Right hindlimb (tissue), 1 donor: Measurements from ENCODE around the gene SMC1A.
"Not testable (repeated sequence)": the region's sequence is repeated elsewhere in the genome, so short reads cannot be mapped to it uniquely, and the experiment has no call there.

Source experiments
- DNase-seq: peaks from one replicate; pipeline ENCODE4 v3.0.0-alpha.2; 2018

Gene SMC1A

DNA sequence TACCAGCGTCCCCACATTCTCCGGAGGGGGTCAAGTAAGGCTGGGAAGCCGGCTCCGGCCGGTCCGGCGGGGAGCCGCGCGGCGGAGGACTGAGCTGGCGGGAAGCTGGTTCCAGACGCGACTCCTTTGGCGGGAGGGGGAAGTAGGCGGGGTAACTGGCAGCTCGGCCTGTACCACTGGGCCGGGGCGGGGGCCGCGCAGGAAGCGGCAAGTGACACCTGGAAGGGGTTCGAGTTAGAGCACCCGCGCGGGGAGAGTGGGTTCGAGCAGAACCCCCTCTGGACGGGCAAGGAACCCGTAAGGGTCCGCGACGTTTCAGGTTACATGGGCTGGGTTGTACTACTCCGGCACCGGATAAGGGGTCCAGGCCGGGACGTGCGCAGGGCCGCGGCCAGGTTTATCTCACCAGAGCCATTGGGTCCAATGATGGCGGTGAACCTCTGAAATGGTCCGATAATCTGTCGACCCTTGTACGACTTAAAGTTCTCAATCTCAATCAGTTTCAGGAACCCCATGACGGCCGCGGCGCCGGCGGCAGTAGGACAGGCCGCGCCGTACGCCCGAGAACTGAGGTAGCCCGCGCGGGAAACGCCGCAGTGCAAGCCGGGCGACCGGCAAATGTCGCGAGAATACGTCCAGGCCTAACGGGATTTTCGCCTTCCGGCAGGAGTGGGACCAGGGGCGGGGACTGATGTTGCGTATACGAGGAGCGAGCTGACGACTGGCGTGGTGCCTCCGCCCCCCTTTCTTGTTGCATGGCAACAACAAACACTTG lies at the start of gene SMC1A:
SMC1A (minus strand) TSS at position 569 of the 775 bp plus-strand sequence; CDS start at position 515, 54 bp downstream.
- peak; percentile 98 for DNase-seq

DNA sequence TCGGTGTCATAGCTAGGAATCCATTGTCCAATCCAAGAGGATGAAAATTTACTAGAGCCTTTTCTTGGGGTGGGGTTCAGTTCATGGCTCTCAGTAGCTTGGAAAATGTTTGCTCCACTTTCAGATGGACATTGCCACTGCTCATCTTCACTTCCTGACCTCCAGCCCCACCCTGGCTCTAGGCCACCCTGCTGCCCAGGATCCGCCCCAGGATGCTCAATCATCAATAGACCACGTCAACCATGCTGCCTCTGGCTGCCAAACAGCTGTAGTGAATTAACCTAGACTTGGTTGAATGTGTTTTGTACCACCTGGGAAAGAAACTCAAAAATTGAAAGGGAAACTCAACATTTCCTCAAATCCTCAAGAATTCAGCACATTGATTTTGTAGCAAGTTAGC lies 48.9 kb upstream of the SMC1A start:
- DNase-seq = no peak

DNA sequence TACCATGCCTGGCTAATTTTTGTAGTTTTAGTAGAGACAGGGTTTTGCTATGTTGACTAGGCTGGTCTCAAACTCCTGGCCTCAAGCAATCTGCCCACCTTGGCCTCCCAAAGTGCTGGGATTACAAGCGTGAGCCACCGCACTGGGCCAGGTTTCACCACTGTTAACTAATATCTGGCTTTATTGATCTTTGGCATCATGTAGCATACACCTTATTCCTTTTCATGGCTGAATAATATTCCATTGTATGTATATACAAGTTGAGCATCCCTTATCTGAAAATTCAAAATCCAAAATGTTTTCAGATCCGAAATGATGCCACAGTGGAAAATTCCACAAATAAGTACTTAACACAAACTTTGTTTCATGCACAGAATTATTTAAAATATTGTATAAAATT lies 46.2 kb upstream of the SMC1A start:
- DNase-seq = not testable (repeated sequence)

DNA sequence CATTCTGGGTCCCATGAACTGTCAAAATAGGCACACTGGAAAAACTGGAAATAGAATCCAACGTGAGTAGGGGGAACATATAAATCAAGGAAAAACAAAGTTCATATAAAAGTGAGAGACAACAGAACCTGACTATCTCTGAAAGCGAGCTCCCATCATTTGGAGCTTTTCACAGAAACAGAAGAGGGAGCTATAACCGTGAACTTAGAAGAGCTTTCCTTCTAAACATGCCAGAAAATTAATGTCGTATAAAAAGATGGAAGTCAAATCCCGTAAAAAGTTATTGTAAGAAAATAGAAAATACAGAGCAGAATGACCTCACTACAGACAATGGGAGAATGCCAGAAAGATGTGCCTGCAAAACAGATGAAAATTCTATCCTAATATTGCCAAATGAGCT lies 35.6 kb upstream of the SMC1A start:
- no peak for DNase-seq

DNA sequence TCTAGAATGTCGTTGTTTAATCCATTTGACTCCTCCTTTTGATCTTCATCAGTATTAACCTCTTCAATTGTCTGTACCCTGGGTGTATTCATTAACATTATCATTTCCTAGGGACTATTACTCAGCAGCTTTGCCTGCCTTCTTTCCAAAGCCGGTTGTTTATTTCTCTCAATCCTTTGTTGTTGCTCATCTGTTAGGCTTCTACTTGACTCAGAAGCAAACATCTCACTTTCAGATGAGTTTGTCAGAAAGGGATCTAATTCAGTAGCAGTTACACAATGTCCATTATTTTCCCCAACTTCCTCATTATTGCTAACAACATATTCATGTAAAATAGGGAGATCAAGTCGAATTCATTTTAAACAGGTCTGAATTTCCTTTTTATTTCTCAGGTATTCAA lies 33.8 kb upstream of the SMC1A start:
- DNase-seq = no peak

DNA sequence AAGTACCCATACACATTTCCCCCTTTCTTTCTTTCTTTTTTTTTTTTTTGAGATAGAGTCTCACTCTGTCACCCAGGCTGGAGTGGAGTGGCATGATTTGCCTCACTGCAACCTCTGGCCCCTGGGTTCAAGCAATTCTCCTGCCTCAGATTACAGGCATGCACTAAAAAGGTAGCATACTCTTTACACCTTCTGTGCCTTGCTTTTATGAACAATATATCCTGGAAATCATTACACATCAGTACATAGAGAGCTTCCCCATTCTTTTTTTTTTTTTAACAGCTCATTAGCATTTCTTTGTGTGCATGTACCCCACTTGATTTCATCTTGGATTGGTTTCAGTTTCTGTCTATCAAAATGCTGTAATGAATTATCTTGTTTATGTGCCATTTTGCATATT lies 30.4 kb upstream of the SMC1A start:
- no peak for DNase-seq

DNA sequence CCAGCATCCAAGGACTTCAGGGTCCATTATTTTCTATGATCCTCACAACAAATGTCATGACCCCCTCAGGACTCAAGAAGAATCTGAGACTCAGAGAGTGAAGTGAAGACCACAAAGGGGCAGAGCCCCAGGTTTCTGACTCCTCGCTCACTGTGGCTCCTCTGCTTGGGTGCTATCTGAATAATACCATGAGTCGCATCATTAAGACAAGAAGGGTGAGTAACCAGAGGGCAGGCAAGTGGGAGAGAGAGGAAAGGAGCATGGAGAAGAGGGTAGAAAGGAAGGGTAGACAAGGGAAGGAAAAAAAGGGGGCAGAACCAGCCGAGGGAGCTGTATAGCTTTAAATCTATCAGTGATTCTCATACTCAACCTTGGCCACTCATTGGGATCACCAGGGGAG lies 27.2 kb upstream of the SMC1A start:
- DNase-seq = no peak

DNA sequence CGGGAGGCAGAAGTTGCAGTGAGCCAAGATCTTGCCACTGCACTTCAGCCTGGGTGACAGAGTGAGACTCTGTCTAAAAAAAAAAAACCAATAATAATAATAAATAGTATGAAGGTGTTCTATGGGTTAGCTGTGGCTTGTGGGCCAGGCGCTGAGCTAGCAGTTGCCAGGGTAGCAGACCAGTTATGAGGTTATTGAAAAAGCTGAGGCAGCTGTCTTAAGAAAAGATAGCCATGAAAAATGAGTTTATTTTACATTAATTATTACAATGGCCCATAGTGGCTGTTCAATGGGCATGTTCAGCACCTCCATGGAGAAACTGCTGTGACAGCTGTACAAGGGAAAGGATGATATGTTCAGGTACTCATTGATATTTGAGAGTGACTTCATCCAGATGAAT lies 25.0 kb upstream of the SMC1A start:
- no peak for DNase-seq

DNA sequence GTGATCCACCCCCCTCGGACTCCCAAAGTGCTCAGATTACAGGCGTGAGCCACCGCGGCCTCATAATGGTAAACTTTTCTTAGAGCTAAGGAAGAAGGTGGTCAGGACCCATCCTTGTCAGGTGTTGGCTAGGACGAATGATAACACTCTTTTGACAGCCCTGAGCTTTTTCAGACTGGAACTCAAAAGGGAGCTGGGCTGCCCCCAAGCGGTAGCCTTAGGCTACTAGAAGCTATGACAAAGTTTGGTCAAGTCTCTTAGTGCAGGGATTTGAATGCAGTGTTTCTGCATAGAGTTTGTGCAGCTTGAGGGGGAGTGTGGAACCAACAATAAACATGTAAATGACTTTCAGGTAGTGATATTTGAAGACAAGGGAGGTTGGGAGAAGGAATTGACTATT lies 23.5 kb upstream of the SMC1A start:
- no peak for DNase-seq

DNA sequence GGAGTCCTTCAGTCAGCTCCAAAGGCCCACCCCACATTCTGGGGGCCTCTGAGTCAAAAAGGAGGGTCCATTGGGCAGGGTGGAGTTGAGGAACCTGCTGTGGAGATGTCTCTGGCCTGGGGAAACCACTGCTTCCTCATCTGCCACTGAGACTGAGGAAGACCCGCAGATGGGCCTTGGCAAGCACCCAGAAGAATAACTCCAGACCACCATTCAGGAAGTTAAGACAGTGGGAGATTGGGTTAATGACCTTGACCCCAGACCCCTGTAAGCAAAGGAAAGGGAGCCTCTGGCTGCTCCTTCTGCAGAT lies 19.8 kb upstream of the SMC1A start:
- no peak for DNase-seq

DNA sequence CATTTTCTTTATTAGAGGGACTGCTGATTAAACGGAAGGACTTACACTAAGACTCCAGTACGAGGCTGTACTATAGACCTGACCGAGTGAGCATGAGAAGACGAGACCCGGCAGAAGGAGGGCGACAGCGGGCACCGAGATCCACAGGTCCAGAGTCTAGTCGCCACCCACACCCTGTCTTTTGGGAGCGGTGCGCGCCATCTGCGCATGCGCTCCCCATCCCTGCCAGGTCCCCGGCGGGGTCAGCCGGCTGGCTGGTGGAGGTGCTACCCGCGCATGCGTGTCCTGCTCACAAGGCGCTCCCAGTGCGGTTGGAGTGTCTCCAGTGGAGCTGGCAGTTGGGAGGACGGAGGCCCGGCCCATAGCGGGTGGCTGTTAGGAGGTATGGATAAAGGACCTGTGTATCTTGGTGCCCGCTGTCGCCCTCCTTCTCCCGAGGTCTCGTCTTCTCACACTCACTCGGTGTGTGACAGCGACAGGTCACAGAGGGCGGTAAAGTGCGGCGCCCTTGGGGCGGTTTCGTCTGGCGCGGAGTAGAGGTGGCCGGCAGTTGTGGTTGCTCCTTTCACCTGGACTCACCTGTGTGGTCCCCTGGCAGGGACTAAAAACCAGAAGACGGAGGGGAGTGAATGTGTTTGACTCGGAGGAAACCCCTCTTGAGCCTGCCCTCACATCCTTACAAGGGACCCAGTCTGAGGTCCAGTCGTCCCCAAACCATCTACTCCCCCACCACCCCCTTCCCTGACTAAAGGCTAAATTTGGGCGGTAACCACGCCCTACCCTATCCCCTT lies 19.3 kb upstream of the SMC1A start:
- peak; percentile 63 for DNase-seq

DNA sequence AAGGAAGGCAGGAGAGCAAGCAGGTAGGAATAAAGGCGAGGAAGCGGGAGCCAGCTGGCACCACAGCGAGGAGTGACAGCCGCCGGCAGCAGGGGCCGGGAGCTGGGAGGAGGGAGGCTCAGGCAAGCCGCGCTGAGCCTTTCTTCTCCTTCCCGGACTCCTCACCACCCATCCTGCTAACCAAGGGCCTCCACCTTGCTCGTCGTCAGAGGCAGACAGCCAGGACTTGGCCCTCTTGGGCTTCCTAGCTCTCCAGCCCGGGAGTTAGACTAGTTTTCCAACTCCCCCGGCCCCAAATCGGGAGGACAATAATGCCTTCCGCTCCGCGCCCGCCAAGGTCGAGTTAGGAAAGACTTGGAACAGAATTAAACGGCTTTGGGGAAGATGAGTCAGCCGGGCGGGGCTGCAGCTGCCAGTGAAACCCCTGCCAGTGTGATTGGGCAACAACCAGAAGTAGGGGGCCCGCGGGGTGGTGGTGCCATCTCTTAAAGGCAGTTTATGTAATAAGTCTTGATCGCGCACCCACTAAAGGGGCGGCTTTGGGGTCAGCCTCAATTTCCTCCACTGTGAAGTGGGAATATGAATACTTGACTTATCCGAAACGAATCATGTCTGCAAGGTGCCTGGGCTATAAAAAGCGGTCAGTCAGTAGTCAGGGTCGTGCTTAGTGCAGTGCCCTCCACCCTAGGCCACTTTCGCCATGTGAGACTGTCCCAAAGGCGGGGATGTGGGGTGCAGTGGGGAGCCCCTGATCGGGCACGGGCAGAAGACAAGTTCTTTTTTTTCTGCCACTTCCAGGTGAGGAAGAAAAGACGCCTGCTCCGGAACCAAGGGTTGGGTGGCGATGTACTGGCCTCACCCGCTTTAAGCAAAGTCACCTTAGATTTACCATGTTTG lies 18.4 kb upstream of the SMC1A start:
- peak; percentile 41 for DNase-seq

DNA sequence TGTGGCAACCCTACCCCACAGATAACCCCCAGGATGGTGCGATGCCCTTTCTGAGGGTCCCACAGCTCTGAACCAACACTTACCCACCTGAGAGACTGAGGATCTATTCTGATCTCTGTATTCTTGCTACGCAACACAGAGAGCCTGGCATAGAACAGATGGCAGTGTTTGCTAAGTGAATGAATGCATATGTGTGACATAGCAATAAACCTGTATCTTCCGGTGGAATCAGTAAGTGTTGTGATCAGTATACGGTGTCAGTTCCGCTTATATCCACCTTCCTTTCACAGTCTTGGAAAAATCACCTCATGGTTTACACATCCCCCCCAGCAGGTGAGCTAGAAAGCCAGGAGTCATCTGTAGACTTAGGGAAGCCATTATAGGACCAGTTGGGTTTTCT lies 17.6 kb upstream of the SMC1A start:
- no peak for DNase-seq

DNA sequence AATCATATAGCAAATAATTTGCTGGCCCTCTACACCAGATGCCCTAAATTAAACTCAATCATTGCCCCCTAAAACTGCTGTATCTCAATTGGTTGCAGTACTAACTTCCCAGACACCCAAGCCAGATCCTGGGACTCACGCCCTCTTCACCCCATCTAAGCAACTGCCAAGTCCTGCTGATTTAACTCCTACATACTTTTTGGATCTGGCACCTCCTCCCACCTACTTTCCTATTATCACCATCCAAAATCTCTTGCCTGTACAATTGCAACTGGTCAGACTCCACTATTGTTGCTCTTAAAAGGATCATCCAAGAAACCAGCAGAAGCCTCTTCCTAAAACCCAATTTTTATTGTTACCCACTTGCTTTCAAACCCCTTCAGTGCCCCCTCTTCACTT lies 16.4 kb upstream of the SMC1A start:
- DNase-seq = no peak

DNA sequence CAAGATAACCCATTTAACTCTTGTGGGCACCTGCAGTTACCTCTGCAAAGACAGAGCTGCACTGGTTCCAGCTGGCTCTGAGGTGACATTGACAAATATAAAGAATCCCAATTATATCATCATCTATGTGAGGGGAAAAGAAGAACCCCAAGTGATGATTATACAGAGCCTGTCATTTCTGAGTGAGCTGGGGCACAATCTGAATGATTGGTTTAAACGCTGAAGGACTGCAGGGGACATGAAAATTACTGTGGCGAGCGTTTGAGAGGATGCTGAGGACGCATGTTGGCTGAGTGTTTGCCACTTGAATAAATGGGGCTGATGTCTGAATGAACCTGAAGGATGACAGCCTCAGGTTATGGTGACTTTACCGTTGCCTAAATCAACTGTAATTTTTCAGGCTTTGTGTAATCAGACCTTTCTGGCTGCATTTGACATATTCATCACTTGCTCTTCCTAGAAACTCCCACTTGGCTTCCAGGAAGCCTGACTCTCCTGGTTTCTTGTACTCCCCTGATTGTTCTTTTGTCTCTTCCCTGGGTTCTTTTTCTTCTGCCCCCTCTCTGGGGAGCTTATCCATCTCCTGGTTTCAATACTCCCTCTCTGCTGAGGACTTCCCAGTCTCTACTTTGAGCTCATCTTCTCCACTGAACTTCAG lies 15.8 kb upstream of the SMC1A start:
- DNase-seq = no peak

DNA sequence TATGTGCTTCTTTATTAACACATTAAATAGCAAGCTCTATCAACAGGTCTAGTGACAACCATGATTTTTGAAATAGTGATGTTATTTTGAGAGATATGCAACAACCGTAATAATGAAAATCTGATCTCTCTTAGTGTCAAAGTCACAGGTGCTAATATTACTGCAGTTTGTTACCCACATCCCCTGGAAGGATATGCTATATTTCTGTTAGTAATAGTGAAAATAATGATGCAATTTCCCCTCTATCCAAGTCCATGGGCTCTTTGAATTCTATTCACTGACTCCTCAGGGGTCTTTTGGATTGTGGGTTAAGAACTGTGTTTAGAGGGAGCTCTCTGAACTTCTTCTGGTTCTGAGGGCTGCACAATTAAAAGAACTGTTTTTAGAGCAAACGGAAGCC lies 14.8 kb upstream of the SMC1A start:
- no peak for DNase-seq

DNA sequence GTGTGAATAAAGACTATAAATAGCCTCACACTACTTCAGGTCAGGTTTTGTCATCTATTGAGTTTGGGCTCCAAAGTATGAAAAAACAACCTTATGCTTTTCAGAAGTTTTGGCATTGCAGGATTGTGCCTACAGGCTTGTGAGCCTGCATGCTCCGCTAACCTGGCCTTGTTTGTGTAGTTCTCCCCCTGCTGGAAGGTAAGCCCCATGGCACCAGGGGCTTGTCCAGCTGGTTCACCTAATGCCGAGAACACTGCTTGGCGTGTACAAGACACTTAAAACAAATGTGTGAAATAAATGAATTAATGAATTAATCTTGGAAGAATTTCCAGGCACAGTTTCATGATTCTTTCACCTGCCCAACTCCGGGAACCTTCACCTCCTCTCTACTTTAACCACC lies 13.5 kb upstream of the SMC1A start:
- DNase-seq = peak; percentile 34

DNA sequence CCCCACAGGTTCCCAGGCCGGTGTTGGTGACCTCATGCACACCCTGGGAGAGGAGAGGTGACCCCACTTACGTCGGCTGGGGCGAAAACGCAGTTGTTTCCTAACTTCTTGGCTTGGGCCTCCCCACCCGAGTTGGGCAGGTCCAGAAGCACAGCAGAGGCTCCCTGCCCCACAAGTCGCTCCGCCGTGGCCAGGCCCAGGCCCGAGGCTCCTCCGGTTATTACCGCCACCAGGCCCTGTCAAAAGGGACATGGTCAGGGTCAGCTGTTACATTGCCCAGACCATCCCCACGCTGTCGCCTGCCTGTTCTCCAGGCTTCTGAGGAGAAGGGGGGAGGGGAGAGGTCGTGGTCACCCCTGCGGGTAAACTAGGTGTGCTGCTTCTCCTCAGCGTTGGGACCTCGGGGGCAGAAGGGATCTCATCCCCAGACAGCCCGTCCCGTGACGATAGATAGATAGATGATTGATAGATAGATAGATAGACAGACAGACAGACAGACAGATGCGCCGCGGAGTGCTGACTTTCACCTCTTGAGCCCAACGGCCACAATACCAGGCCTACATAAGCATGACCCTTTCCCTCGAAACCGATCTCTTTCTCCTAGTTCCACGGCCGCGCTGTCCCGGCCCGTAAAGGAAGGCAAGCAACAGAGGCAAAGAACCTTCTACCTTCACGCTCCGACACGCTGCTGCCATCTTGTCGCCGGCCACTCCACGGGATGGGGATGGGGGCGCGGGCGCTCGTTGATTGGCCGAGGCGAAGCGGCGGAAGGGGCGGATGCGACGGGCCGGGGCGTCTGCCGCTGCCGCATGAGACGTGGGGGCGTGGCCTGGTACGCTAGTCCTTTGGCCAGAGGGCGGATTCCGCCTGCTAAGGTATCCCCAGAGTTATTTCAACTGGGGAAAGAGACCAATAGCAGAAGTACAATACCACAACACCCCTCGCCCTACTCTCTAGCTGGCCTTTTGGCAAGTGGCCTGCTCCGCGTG lies 11.5 kb upstream of the SMC1A start, which contains the start of gene HSD17B10:
HSD17B10 (minus strand) TSS at position 720 of the 989 bp plus-strand sequence; CDS start at position 695, 25 bp downstream.
- DNase-seq = peak; percentile 90

DNA sequence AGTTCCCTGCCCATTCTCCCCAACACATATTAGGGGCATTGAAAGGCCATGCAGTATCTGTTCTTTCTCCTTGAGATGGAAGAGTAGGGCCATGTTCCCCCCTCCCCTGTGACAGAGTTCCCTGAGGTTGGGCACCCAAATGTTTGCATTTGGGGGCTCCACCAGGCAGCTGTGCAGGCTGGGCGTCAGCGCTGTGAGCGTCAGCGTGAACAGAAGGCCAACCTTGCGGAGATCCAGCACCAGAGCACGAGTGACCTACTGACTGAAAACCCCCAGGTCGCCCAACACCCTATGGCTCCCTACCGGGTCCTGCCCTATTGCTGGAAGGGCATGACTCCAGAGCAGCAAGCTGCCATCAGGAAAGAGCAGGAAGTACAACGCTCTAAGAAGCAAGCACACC lies 7.8 kb upstream of the SMC1A start:
- DNase-seq = no peak

DNA sequence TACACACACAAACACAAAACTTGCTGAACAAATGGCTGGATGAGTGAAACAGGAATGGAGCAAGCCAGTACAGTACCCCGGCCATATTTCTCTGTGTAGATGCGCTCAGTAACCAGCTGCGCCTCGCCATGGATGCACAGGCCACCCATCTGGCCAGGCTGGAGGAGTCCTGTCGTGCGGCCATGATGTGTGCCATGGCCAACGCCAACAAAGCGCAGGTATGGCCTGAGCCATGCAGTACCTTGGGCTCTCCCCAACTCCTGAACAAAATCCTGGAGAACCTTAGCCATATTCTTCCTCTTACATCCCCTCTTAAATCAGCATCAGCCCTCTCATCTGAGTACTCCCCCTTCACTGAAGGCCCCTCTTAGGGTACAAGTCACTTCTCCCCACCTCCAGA lies 7.3 kb upstream of the SMC1A start:
- DNase-seq = no peak

DNA sequence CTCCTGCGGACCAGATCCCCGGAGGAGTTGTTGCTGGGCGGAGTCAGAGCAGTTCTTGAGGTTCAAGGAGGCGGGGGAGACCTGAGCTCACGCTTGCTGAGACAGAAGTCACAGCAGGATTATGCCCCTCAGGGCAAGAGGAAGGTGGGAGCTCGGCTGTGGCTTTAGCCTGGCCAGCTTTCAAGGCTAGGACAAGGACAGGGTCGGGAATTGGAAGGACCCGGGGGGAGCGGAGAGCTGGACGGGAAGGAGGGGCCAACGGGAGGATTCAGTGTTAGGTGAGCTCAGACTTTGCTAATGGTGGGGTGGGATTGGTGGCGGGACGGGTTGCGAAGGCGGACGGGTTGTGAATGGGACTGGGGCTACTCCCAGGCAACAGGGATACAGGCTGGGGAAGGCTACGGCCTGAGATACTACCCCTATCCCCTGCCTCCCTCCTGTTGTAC lies 430 bp upstream of the SMC1A start, which contains the start of gene RIBC1:
RIBC1 (plus strand) TSS at position 13 of the 446 bp plus-strand sequence. CDS start 3,404 bp downstream, outside the sequence.
- no peak for DNase-seq
